BLaER1 (cell line): ENCODE results near the gene CST6.
"Not testable (repeated sequence)": the region's sequence is repeated elsewhere in the genome, so short reads cannot be mapped to it uniquely, and the experiment has no call there.

Experiments
- H3K27ac ChIP-seq: shearing (Covaris generic); formaldehyde crosslinking; 2 replicates; pipeline ENCODE4 v1.8.1; 2022
- H3K27me3 ChIP-seq: shearing (Covaris generic); formaldehyde crosslinking; 2 replicates; pipeline ENCODE4 v1.8.1; 2022
- H3K36me3 ChIP-seq: shearing (Covaris generic); formaldehyde crosslinking; 2 replicates; pipeline ENCODE4 v1.8.1; 2022
- H3K4me1 ChIP-seq: shearing (Covaris generic); formaldehyde crosslinking; 2 replicates; pipeline ENCODE4 v1.8.1; 2022
- H3K4me2 ChIP-seq: shearing (Covaris generic); formaldehyde crosslinking; 2 replicates; pipeline ENCODE4 v1.8.1; 2022
- H3K4me3 ChIP-seq: shearing (Covaris generic); formaldehyde crosslinking; 2 replicates; pipeline ENCODE4 v1.8.1; 2022
- H3K9ac ChIP-seq: shearing (Covaris generic); formaldehyde crosslinking; 2 replicates; pipeline ENCODE4 v1.8.1; 2022
- H3K9me3 ChIP-seq: shearing (Covaris generic); formaldehyde crosslinking; 2 replicates; pipeline ENCODE4 v1.8.1; 2022
- H4K20me1 ChIP-seq: shearing (Covaris generic); formaldehyde crosslinking; 2 replicates; pipeline ENCODE4 v1.8.1; 2022
- Cebpa-rat ChIP-seq: shearing (Covaris generic); IDR thresholded peaks from 2 replicates; pipeline ENCODE4 v1.8.1; 2022

CST6 gene

DNA sequence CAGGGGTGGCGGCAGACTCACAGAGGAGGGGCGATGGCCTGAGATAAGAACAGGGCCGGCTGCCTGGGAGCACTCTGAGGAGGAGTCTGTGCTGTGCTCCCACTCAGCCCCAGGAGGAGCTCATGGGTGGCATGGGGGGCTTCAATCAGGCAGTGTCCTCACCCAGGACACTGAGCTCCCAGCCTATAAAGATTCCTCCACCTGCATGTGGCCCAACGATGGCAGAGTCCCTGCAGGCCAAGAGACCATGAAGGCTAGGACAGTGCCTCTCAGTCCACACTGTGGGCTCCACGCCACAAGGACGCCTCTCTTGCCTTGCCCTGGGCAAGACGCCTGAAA, 1.9 kb downstream of the CST6 start:
- Histone ChIP-seq H3K4me1 (peaks cover 30% of the 10 kb centered on the region), H3K27ac (no peak overlapping the region), H3K36me3 (no peaks in the 10 kb centered on the region), H3K4me2 (no peak overlapping the region), H3K9ac (no peak overlapping the region), H3K27me3 (peaks cover 18% of the 10 kb centered on the region), H4K20me1 (no peaks in the 10 kb centered on the region), H3K9me3 (no peaks in the 10 kb centered on the region), H3K4me3 (no peak overlapping the region)
- TF ChIP-seq Cebpa-rat, result no peak

DNA sequence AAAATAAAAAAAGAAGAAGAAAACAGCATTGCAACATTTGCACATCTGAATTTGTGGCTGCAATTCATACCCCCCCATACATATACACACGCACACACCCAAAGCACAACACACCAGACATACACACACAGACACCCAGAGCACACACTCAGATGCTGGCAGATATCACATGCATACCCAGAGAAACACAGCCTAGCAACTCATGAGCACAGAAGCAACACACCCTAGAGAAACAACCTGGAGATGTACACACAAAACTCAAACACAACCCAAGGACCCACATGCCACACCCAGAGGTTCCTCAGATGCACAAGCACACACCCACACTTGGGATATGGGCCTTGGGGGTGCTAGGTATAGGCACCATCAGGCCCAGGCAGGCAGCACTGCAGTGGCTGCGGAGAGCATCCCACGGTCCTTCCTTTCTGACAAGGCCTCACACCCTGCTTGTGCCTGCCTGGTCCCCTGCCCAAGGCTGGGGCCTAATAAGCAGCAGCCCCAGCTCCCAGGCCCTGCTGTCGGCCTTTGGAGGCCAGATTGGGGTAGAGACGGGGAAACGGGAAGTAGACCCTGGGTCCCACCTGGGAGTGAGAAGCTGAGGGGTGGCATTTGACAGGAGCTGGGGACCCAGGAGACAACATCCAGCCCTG, 3.1 kb downstream of the CST6 start:
- H3K27me3 ChIP-seq, result peaks cover 18% of the 10 kb centered on the region
- H3K4me3 ChIP-seq, result no peak overlapping the region
- no peaks in the 10 kb centered on the region for H3K36me3 ChIP-seq
- peaks cover 22% of the 10 kb centered on the region for H3K4me1 ChIP-seq
- H3K9ac ChIP-seq, result no peak overlapping the region
- no peak for TF ChIP-seq Cebpa-rat
- H4K20me1 ChIP-seq, result no peaks in the 10 kb centered on the region
- no peak overlapping the region for H3K4me2 ChIP-seq
- H3K9me3 ChIP-seq, result no peaks in the 10 kb centered on the region
- 0 out of 2 replicates have a peak overlapping the region, but pooled peaks have one; percentile 30 for H3K27ac ChIP-seq

DNA sequence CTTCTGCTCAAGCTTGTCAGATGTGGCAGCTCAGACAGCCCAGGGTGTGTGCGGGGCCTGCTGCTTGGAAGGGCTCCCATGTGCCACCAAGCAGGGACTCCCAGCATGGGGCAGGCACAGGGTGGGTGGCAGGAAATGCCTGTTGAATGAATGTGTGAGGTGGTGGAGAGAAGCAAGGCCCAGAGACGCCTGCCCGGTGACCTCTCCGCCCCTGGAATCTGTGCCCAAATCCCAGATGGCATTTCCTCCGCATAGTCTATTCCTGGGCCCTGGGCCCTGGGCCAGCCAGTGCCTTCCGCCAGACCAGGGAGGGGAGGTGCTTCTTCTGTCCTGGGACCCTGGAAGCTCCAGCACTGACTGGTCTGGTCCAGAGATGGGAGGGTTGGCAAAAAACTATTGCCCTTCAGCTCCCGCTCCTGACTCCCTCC, 3.7 kb downstream of the CST6 start:
- no peaks in the 10 kb centered on the region for H4K20me1 ChIP-seq
- no peak overlapping the region for H3K4me2 ChIP-seq
- no peaks in the 10 kb centered on the region for H3K36me3 ChIP-seq
- no peak for TF ChIP-seq Cebpa-rat
- H3K9ac ChIP-seq, result no peak overlapping the region
- peaks cover 27% of the 10 kb centered on the region for H3K4me1 ChIP-seq
- H3K9me3 ChIP-seq, result no peaks in the 10 kb centered on the region
- no peak overlapping the region for H3K4me3 ChIP-seq
- 0 out of 2 replicates have a peak overlapping the region, but pooled peaks have one; percentile 30 for H3K27ac ChIP-seq
- peaks cover 17% of the 10 kb centered on the region for H3K27me3 ChIP-seq

DNA sequence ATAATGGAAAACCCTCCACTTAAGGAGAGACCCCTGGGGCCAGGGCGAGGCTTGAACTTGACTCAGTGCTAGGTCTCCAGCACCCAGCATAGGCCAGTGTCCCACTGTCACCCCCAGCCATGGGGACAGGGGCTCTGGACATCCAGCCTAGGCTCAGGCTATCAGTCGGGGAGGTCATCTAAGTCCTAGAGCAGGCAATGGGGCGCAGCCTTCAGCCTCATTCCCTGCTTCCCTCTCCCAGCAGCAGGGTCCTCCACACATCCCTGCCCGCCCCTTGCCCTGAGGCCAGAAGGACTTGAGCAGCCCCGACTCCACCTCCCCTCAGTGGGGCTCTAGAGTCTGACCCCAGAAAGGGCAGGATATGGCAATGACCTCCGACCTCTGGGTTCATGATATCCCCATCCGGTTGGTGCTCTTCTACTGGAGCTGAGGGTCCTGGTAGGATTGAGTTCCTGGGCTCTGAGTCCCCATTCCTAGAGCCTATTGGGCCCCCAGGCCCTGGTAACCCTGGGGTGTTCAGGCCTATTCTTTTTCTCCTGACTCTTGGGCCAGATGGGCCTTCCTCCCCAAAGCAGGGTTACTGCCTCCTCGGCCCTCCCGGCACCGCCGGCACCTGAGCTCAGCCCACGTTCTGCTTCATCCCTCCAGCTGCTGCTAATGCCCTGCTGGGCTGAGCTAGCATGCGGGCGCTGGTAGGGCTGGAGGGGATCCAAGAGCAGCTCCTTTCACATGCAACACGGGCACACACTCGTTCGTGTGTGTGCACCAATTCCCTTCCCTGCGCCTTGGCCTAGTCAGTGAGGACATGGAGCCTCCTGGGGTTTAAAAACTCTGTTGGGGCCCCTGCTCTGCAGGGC, 4.4 kb downstream of the CST6 start:
- no peak overlapping the region for H3K9ac ChIP-seq
- H3K4me1 ChIP-seq, result peaks cover 34% of the 10 kb centered on the region
- H4K20me1 ChIP-seq, result no peaks in the 10 kb centered on the region
- peaks cover 12% of the 10 kb centered on the region for H3K27me3 ChIP-seq
- no peaks in the 10 kb centered on the region for H3K9me3 ChIP-seq
- H3K4me3 ChIP-seq, result no peak overlapping the region
- no peak for TF ChIP-seq Cebpa-rat
- no peak overlapping the region for H3K27ac ChIP-seq
- H3K4me2 ChIP-seq, result peak overlapping the region; percentile 56
- no peaks in the 10 kb centered on the region for H3K36me3 ChIP-seq

DNA sequence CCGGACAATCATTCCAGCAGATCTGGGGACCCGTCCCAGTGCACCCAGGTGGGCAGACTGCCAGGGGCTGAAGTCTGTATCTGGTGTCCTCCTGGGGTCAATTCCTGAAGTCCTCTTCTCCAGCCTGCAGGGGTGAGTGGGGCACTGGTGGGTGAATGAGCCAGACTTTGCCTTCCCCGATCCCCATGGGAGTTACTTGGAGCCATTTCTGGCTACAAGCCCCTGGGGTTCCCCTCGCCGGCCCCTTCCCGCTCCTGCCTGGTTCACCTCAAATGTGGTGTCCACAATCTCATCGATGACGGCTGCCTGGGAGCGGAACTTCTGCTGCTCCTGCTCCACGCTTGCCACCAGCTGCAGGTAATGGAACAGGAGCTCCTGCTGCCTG, 5.0 kb downstream of the CST6 start:
- no peaks in the 10 kb centered on the region for H3K36me3 ChIP-seq
- no peaks in the 10 kb centered on the region for H3K9me3 ChIP-seq
- peaks cover 40% of the 10 kb centered on the region for H3K4me1 ChIP-seq
- H3K4me3 ChIP-seq, result no peak overlapping the region
- no peaks in the 10 kb centered on the region for H4K20me1 ChIP-seq
- H3K27me3 ChIP-seq, result peaks cover 6% of the 10 kb centered on the region
- H3K9ac ChIP-seq, result no peak overlapping the region
- no peak for TF ChIP-seq Cebpa-rat
- peak overlapping the region; percentile 56 for H3K4me2 ChIP-seq
- no peak overlapping the region for H3K27ac ChIP-seq

DNA sequence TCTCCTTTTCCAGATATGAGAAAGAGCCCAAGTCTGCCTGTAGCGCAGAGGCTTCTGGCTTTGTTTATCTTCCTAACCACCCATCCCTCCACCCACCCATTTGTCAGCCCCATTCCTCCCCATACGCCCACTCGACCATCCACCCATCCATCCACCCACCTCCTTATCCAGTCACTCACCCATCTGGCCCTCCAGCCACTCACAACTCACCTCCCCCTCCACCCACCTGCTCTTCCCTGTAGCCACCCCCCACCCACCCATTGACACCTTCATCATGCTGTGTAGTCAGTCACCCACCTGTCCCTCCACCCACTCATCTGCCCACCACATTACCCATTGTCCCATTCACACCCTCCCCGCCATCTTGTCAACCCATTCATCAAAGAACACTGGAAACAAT, 5.5 kb downstream of the CST6 start:
- Histone ChIP-seq H3K4me1 (peaks cover 46% of the 10 kb centered on the region), H3K27ac (no peak overlapping the region), H4K20me1 (no peaks in the 10 kb centered on the region), H3K36me3 (no peaks in the 10 kb centered on the region), H3K27me3 (peaks cover under 1% of the 10 kb centered on the region; the same call in 1 of the 2 replicates), H3K9me3 (no peaks in the 10 kb centered on the region), H3K4me2 (no peak overlapping the region), H3K9ac (no peak overlapping the region), H3K4me3 (no peak overlapping the region)
- TF ChIP-seq Cebpa-rat, result no peak

DNA sequence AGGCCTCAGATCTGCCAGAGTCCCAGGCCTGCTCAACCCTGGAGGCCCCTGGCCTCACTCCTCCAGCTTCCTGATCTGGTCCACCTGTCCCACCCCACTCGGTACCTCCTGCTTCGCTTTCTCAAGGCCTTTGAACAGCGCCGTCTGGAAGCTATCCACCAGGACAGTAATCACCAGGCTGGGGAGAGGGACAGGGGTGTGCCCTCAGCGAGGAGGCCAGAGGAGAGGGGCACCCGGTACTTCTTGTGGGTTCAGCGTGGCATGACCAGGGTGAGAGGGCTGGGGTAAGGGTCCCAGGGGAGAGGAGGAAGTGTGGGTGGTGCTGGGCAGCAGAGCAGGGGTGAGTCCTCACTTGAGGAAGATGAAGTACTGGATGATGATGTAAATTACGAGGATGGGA, 8.4 kb downstream of the CST6 start:
- no peaks in the 10 kb centered on the region for H3K36me3 ChIP-seq
- peak overlapping the region; percentile 60 for H3K4me2 ChIP-seq
- no peaks in the 10 kb centered on the region for H3K9me3 ChIP-seq
- H3K4me1 ChIP-seq, result peaks cover 38% of the 10 kb centered on the region
- no peak for TF ChIP-seq Cebpa-rat
- H4K20me1 ChIP-seq, result no peaks in the 10 kb centered on the region
- no peak overlapping the region for H3K9ac ChIP-seq
- no peak overlapping the region for H3K4me3 ChIP-seq
- no peak overlapping the region for H3K27ac ChIP-seq
- H3K27me3 ChIP-seq, result no peaks in the 10 kb centered on the region

DNA sequence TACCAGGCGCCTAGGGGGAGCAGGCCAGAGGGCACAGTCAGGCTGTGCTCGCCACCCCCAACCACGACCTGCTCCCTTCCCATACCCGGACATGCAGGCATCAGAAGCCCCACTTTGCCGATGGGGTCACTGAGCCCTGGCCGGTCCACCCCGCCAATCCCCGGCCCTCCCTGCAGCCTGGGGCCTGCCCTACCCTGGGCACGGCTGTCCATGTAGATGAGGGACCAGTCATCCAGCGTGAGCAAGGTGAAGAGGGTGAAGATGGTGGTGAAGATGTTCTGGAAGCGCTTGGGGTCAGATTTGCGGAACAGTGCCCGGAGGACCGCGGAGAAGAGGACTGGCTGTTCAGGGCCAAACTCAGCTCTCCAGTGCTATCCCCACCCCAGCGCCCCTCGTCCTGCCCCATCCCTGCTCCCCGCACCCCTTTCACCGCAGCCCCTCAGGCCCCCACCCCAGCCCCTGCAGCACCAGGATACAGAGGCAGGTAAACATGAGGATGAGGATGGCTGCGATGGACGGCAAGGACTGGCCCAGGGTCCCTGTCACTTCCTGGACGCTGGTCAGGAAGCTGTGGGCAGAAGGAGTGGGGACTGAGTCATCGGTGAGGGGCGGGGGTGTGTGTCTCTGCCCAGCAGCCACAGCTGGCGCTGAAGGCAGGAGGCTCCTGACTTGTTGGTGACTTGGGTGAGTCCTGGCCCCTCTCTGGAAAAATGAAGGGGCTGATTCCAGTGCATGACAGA, 9.0 kb downstream of the CST6 start:
- no peaks in the 10 kb centered on the region for H3K9me3 ChIP-seq
- H3K36me3 ChIP-seq, result no peaks in the 10 kb centered on the region
- no peak overlapping the region for H3K4me3 ChIP-seq
- H4K20me1 ChIP-seq, result no peaks in the 10 kb centered on the region
- H3K4me1 ChIP-seq, result peaks cover 33% of the 10 kb centered on the region
- no peaks in the 10 kb centered on the region for H3K27me3 ChIP-seq
- no peak for TF ChIP-seq Cebpa-rat
- H3K9ac ChIP-seq, result no peak overlapping the region
- H3K27ac ChIP-seq, result 0 out of 2 replicates have a peak overlapping the region, but pooled peaks have one; percentile 19
- H3K4me2 ChIP-seq, result peak overlapping the region; percentile 60

DNA sequence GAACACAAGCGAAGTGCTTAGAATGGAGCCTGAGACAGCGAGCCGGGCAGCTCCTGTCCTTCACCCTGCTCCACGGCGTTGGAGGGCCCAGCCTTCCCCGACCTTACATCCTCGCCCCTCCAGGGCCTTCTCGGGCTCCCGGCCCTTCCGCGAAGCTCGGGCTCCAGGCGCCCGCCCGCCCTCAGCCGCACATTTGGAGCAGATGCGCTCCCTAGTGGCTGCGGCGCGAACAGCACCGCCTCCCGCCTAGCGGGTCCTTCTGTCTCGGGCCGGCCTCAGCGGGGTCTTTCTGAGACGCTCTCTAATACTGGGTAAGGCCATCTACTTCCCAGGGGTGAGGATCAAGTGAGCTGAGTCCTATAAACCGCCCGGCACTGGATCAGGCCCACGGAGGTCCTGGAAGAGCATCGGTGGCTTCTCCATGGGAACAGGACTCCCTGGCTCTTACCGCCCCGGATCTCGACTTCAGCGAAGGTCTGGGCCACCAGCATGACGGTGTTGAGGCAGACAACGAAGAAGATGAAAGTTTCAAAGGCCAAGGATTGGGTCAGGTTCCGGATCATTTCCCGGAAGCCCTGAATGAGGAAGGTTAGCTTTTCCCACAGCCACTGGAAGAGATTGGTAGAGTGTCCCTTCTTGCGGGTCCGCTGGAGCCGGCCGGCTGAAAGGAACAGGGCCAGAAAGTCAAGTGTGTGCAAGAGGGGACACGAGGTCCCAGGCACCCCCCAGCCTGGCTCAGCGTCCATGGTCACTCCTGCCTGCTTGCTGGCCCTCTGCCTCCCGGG, 10.8 kb downstream of the CST6 start:
- Histone ChIP-seq H4K20me1 (no peaks in the 10 kb centered on the region), H3K9ac (peak overlapping the region; percentile 9; the same call in 1 of the 2 replicates), H3K9me3 (no peaks in the 10 kb centered on the region), H3K27ac (no peak overlapping the region), H3K4me1 (peaks cover 25% of the 10 kb centered on the region), H3K36me3 (no peaks in the 10 kb centered on the region), H3K4me2 (peak overlapping the region; percentile 60), H3K4me3 (no peak overlapping the region), H3K27me3 (no peaks in the 10 kb centered on the region)
- no peak for TF ChIP-seq Cebpa-rat

DNA sequence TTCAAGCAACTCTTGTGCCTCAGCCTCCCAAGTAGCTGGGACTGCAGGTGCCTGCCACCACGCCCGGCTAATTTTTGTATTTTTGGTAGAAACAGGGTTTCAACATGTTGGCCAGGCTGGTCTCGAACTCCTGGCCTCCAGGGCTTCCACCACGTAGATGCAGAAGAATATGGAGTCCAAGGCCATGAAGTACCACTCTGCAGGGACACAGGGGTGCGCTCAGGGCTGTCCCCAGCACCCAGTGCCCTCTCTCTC, 11.3 kb downstream of the CST6 start:
- not testable (repeated sequence) for H3K4me3 ChIP-seq, H3K36me3 ChIP-seq, H3K4me2 ChIP-seq, H3K9me3 ChIP-seq, H3K27ac ChIP-seq, H3K27me3 ChIP-seq, H3K9ac ChIP-seq, H4K20me1 ChIP-seq
- peaks cover 25% of the 10 kb centered on the region for H3K4me1 ChIP-seq
